Aorta (tissue), 5 donors: ENCODE measurements around the gene CACNA2D4. TPM values are rescaled to one million over a fixed set of nuclear protein-coding genes. Genes with fewer than 3 reads are reported as not detected.

Experiments
- ATAC-seq: fragments of 200-7000 bp; cut with Tn5 transposase; one replicate; pipeline ENCODE4 v1.9.1; 2022; ENCODE audit warnings: moderate library complexity; ENCODE audit not compliant: low FRiP score
- DNase-seq, 2 donors: peaks; one replicate each; pipeline ENCODE4 v3.0.0-alpha.2; 2020
- H3K27ac ChIP-seq, 2 donors: one replicate each; pipeline ENCODE4 v1.5.1; 2013; ENCODE audit warnings: low read length in 2 of 2, mild to moderate bottlenecking in 2 of 2, moderate library complexity in 2 of 2, control low read depth in 1 of 2, inconsistent platforms in 1 of 2, low read depth in 1 of 2
- H3K27me3 ChIP-seq, 2 donors: one replicate each; pipeline ENCODE4 v1.6.1; 2013; ENCODE audit warnings: control low read depth in 1 of 2, low read length in 1 of 2, mild to moderate bottlenecking in 1 of 2, moderate library complexity in 1 of 2; ENCODE audit not compliant: insufficient read depth in 2 of 2, control insufficient read depth in 1 of 2
- H3K36me3 ChIP-seq, 2 donors: one replicate each; pipeline ENCODE4 v1.6.1; 2013; ENCODE audit warnings: control low read depth in 1 of 2, low read length in 1 of 2, mild to moderate bottlenecking in 1 of 2; ENCODE audit not compliant: insufficient read depth in 2 of 2, control insufficient read depth in 1 of 2
- H3K4me1 ChIP-seq, 2 donors: one replicate each; pipeline ENCODE4 v1.6.1; 2013; ENCODE audit warnings: low read length in 2 of 2, control low read depth in 1 of 2, mild to moderate bottlenecking in 1 of 2, moderate library complexity in 1 of 2; ENCODE audit not compliant: insufficient read depth in 2 of 2, control insufficient read depth in 1 of 2
- H3K4me3 ChIP-seq, 2 donors: one replicate each; pipeline ENCODE4 v1.5.1; 2013; ENCODE audit warnings: low read length in 2 of 2, control low read depth in 1 of 2, mild to moderate bottlenecking in 1 of 2
- H3K9me3 ChIP-seq: one replicate; pipeline ENCODE4 v1.6.1; 2013; ENCODE audit warnings: mild to moderate bottlenecking, low read length; ENCODE audit not compliant: control insufficient read depth
- WGBS, 2 donors: extraction: QIAGEN DNeasy Blood & Tissue Kit; methylation state at CpG; one replicate each; pipeline ENCODE4 v1.1.7; 2013; 5-methylcytosine and 5-hydroxymethylcytosine counted together
- intact Hi-C, 2 donors: fragments of 100-400 bp; cut with DNase I; formaldehyde crosslinking; loops; one replicate each; pipeline versions ENCODE4 v1.14.2 to v1.15.0; 2022
- polyA plus RNA-seq, 2 donors: library from polyadenylated mRNA; stranded (reverse); fragments of 200-250 nt; gene quantifications; one replicate each; pipeline ENCODE4 v1.2.3, GENCODE V29; 2013
- total RNA-seq, 2 donors: library from RNA; stranded (reverse); fragmentation: NEBNext Ultra II Directional; extraction: Animal tissue kit (Norgen Biotek cat#: 25700); gene quantifications; one replicate each; pipeline ENCODE4 v1.2.1, GENCODE V29; 2021
- donor health status: healthy with polysubstance abuse.
- donor health status: Bipolar disorder and iron deficiency.
- donor health status: DM: no; HTN: no; CAD: no.
- donor health status: DM: no; HTN: no; CAD: no.
- donor health status: DM: yes; HTN: yes; CAD: no.

CACNA2D4 gene
- total and polyA plus RNA-seq, 4 donors, result 0.88 to 9.7 (median 4.6) TPM

DNA sequence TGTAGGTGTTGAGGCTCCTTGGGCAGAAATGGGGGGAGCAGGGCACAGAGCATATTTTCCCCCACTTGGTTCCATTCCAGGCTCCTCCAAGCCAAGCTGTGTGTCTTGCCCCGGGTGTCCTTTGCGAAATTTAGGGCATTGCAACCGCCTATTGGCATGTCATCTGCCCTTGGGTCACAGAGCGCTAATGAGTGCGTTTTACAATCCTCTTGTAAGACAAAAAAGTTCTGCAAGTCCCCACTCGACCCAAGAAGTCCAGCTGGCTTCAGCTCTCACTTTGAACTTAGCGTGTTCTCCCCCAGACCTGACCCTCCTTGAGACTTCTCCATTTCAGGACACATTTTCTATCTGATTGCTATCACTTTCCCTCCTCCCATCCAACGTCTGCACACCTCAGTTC is 104.2 kb downstream of the CACNA2D4 start:
- no peaks in the 10 kb centered on the region for H3K27me3 ChIP-seq
- H3K36me3 ChIP-seq, result no peaks in the 10 kb centered on the region
- DNase-seq (no peak), ATAC-seq (no peak)
- no peaks in the 10 kb centered on the region for H3K4me1 ChIP-seq
- no peaks in the 10 kb centered on the region for H3K9me3 ChIP-seq
- no peak overlapping the region for H3K27ac ChIP-seq
- intact Hi-C loops, result no loop called here
- H3K4me3 ChIP-seq, result no peak overlapping the region
- WGBS, 2 donors, result 79 to 83% methylated on average over 8 of the region's 8 CpGs

DNA sequence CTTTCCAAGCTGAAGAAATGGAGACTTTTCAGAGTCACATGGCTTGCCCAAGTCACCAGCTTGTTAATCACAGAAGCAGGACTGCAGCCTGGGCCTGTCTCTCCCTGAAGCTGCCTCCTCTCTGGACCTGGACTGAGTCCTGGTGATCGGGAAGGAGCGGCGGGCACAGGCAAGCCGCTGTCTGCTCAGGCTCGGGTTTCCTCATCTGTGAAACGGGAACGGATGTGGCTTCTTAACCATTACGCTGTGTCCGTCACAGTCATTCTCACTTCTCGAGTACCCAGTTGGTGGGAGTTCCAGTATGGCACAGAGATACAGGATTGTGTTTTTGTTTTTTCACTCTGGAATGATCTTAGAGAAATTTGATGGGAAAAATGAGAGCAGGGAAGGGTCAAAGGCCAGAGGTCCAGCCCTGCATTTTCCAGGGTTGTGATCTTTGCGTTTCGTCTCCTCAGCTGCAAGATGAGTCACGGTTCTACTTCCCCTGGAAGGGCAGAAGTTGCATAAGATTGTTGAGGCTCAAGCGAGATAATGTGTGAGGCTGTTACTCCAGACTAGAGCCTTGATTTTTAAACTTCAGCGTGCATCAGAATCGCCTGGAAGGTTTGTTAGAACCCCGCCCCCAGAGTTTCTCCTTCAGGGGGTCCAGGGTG is 105.7 kb downstream of the CACNA2D4 start:
- H3K36me3 ChIP-seq, result no peaks in the 10 kb centered on the region
- H3K27me3 ChIP-seq, result no peaks in the 10 kb centered on the region
- H3K4me1 ChIP-seq, result no peaks in the 10 kb centered on the region
- intact Hi-C loops, result no loop called here
- no peaks in the 10 kb centered on the region for H3K9me3 ChIP-seq
- H3K27ac ChIP-seq, result no peak overlapping the region
- DNase-seq, result peak in 1 of 2 donors; percentile 76
- ATAC-seq, result peak; percentile 13
- no peak overlapping the region for H3K4me3 ChIP-seq
- 88 to 89% methylated on average over 17 of the region's 17 CpGs for WGBS, 2 donors

DNA sequence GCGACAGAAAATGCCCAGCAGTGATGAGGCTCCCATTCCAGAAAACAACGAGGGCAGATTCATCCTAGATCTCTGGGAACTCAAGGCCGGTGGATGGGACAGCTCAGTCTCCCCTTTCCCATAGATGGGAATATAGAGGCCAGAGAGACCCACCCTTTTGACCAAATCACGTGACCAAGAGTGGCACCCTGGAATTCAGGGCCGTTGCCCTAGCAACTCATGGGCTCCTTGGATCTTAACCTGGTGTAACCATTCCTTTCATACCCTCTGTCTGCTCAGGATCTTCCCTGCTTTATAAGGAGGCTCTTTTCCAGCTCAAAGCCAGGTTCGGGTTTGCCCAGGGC is 106.5 kb downstream of the CACNA2D4 start:
- DNase-seq (no peak), ATAC-seq (no peak)
- no peaks in the 10 kb centered on the region for H3K36me3 ChIP-seq
- intact Hi-C loops, result no loop called here
- no peaks in the 10 kb centered on the region for H3K9me3 ChIP-seq
- WGBS, 2 donors, result 91 to 92% methylated on average over 6 of the region's 6 CpGs
- no peak overlapping the region for H3K27ac ChIP-seq
- H3K4me1 ChIP-seq, result no peaks in the 10 kb centered on the region
- no peaks in the 10 kb centered on the region for H3K27me3 ChIP-seq
- H3K4me3 ChIP-seq, result no peak overlapping the region

DNA sequence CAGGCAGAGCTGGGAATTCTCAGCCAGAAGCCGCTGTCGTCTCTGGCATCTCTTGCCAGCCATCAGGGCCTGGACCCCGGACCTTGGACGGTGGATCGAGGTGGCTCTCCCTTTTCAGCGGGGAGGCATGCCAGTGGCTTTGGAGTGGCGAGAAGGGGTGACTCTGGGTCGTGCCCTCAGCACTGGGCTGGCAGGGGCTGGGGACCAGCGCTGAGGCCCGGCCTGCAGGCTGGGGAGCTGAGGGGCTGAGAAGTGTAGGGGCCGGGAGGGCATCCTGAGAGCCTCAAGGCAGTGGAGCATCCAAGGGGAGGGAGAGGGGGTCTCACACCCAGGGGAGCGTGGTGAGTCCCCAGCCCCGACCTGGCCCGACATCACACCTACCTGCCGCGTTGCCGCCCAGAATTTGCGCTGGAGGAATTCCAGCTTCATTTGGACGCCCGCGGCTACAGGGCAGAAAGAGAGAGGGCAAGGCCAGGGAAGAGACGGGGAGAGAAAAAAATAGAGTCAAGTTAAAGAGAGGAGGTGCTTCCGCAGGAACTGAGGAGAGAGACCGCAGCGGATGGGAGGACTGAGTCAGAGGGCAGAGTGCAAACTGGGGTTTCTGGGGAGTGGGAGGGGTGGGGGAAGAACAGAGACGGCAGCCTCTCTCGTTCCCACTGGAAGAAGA is 107.0 kb downstream of the CACNA2D4 start:
- ATAC-seq, result no peak
- WGBS, 2 donors, result 88 to 89% methylated on average over 27 of the region's 27 CpGs
- intact Hi-C loops, result no loop called here
- H3K27me3 ChIP-seq, result no peaks in the 10 kb centered on the region
- no peak overlapping the region for H3K27ac ChIP-seq
- H3K4me1 ChIP-seq, result no peaks in the 10 kb centered on the region
- no peak overlapping the region for H3K4me3 ChIP-seq
- H3K36me3 ChIP-seq, result no peaks in the 10 kb centered on the region
- no peak for DNase-seq
- no peaks in the 10 kb centered on the region for H3K9me3 ChIP-seq

DNA sequence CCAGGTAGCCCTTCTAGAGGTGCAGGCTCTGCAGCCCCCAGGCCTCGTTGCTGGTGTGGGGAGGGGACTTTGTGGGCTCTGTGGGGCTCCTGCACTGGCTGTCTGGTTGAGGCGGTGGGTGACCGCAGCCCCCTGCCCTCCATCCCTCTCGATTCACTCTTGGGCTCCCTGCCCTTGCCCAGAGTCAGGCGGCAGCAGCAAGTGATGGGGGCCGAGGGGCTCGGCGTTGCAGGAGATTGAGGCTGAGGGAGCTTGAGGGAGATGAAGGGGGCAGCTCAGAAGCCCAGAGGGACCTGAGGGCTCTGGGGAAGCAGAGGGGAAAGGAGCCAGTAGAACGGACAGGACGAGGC is 107.5 kb downstream of the CACNA2D4 start:
- DNase-seq, result no peak
- ATAC-seq, result no peak
- H3K4me1 ChIP-seq, result no peaks in the 10 kb centered on the region
- no peaks in the 10 kb centered on the region for H3K36me3 ChIP-seq
- H3K4me3 ChIP-seq, result no peak overlapping the region
- H3K9me3 ChIP-seq, result no peaks in the 10 kb centered on the region
- no peaks in the 10 kb centered on the region for H3K27me3 ChIP-seq
- WGBS, 2 donors, result 92% methylated on average over 10 of the region's 10 CpGs
- intact Hi-C loops, result no loop called here
- no peak overlapping the region for H3K27ac ChIP-seq

DNA sequence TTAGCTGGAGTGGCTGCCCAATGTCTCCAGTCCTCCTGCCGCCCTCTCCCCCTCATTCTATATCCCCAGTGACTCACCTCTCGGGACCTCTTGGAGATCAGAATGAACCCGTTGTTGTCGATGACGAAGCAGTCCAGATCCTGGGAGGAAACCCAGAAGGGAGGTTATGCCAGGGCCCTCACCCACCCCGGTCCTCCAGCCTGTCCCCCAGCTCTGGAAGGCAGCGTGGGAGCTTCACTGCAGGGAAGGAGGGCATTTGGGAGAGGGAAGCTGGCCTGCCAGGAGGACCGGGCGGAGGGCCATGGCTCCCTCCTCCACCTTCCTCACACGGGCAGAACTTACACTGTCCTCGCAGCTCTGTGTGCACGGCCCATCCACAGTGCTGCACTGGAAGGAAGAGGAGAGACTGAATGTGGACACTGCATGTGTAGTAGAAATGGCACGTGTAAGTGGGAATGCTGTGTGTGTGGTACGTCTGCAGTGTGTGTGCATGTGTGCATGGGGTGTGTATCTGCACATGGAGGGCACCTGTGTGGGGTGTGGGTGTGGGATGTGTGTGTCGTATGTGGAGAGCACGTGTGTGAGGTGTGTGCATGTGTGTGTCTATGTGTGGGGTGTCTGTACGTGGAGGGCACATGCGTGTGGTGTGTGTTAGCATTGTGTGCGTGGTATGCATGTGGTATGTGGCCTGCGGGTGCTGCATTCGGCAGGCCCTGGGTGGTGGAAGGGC is 108.1 kb downstream of the CACNA2D4 start:
- H3K27ac ChIP-seq, result no peak overlapping the region
- H3K9me3 ChIP-seq, result no peaks in the 10 kb centered on the region
- no peak for ATAC-seq
- no peaks in the 10 kb centered on the region for H3K27me3 ChIP-seq
- intact Hi-C loops, result no loop called here
- 70 to 81% methylated on average over 20 to 21 of the region's 21 CpGs for WGBS, 2 donors
- no peaks in the 10 kb centered on the region for H3K4me1 ChIP-seq
- no peak overlapping the region for H3K4me3 ChIP-seq
- peak; percentile 38 to 44 for DNase-seq
- H3K36me3 ChIP-seq, result no peaks in the 10 kb centered on the region

DNA sequence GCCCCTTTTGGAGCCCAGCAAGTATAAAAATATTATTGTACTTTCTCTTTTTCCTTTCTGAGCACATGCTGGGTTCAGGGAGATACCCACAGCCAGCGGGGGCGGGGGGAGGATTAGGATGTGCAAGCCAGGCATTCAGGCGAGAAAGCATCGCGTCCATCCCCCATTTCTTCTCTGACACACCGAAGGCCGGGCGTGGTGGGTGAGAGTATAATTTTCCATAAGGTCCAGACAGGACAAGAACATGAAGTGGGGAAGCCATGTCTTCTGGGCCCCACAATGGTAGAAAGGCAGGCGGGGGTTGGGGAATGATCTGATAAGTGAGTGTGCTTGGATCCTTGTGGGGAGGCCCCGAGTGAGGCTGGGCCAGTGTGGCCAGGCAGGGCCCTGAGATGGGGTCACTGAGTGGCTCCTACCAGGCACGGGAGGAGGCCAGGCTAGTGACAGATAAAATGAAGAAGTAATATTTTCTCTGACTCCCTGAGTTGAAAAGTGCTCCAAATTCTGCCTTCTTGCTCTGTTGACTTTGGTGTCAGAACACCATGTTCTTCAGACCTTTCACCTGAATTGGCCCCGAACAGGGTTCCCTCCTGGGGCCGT is 108.8 kb downstream of the CACNA2D4 start:
- DNase-seq (peak; percentile 33 to 57), ATAC-seq (no peak)
- WGBS, 2 donors, result 90 to 93% methylated on average over 13 of the region's 13 CpGs
- intact Hi-C loops, result no loop called here
- H3K4me3 ChIP-seq, result no peak overlapping the region
- H3K27ac ChIP-seq, result no peak overlapping the region
- no peaks in the 10 kb centered on the region for H3K9me3 ChIP-seq
- H3K27me3 ChIP-seq, result no peaks in the 10 kb centered on the region
- H3K4me1 ChIP-seq, result no peaks in the 10 kb centered on the region
- no peaks in the 10 kb centered on the region for H3K36me3 ChIP-seq

DNA sequence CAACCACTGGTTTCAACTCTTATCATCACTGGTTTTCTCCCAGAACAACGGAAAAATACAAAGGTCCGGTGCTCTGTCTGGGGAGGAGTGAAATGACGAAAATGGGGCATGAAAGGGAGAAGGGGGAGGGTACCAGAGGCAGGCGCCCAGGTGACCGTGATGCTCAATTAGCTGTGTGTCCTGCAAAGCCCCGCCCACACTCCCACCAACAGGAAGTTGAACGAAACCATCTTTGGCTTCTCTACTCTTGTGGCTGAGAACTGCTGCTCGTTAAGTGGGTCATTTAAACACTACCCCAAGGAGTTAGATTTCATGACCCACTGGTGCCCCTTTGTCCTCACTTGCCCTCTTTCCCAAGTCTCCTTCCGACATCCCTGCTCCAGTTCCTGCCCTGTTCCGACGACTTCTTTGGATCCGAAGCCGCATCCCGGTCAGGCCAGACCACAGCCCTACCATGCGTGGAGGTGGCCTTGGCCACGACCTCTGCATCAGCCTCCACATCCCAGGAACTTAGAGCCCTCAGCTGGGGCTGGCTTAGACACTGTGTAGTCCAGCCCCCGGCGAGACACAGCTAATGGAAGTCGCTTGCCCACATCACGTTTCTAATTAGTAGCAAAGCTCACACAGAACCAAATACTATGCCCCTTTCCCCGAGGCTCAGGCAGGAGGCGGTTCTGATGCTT is 109.5 kb downstream of the CACNA2D4 start:
- H3K4me1 ChIP-seq, result no peaks in the 10 kb centered on the region
- DNase-seq (peak; percentile 36 to 39), ATAC-seq (no peak)
- intact Hi-C loops, result no loop called here
- no peaks in the 10 kb centered on the region for H3K27me3 ChIP-seq
- H3K36me3 ChIP-seq, result no peaks in the 10 kb centered on the region
- no peak overlapping the region for H3K27ac ChIP-seq
- WGBS, 2 donors, result 95% methylated on average over 22 of the region's 22 CpGs
- no peaks in the 10 kb centered on the region for H3K9me3 ChIP-seq
- H3K4me3 ChIP-seq, result no peak overlapping the region
